ENCODE results near the gene CELF2.

DNA sequence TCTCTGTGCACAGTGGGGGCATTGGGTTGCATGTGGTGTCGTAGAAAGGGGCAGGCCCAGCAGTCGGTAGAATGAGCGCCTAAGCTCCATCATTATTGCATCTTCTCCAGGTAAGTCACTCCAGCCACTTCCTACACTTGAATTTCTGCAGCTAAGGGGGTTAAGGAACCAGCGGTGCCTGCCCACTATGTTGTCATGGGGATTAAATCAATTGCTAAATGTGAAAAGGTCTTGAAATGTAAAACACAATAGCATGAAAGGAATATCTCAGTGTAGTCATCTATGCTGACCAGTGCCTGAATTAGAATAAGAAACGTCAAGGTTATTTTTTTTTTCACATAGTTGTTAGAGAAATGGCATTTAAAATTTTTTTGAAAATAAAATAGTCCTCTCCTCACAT, 15.2 kb upstream of the CELF2 start:
- TF ChIP-seq CTCF (IDR thresholded peaks at IDR 0.05; ENCODE audit: low read depth, low read length, poor library complexity, severe bottlenecking) (no peak), EZH2phosphoT487 (IDR thresholded peaks at IDR 0.05; ENCODE audit: borderline replicate concordance, low read length) (no peak)

Data from DOHH2 (cell line).